Activated B cell treated with CpG ODN at 0.5 μM for 24 hours (primary cell): ENCODE data around the gene IRF1. TPM values are rescaled to one million over a fixed set of nuclear protein-coding genes. Genes with fewer than 3 reads are reported as not detected.

Source experiments
- ATAC-seq: fragments of 200-7000 bp; cut with Tn5 transposase; one replicate; pipeline ENCODE4 v1.10.0; 2021; ENCODE audit warnings: low read depth, mild to moderate bottlenecking, moderate library complexity
- CTCF ChIA-PET: fragments of 350-600 bp; sonication (Branson Sonifier 250); formaldehyde crosslinking; loops from one replicate; lab custom pipeline; 2021; ENCODE audit warnings: antibody characterized with exemption; lab: Charles Lee
- POLR2A ChIA-PET: fragments of 350-600 bp; sonication (Branson Sonifier 250); formaldehyde crosslinking; loops from one replicate; lab custom pipeline; 2021; ENCODE audit warnings: antibody characterized with exemption; lab: Charles Lee
- DNase-seq: peaks from one replicate; pipeline ENCODE4 v3.0.0; 2022
- H3K27ac Mint-ChIP-seq: one replicate; pipeline ENCODE4 v1.8.0; 2020; ENCODE audit warnings: mixed read lengths
- H3K27me3 Mint-ChIP-seq: one replicate; pipeline ENCODE4 v1.8.0; 2021; ENCODE audit warnings: mixed read lengths
- H3K36me3 Mint-ChIP-seq: one replicate; pipeline ENCODE4 v1.8.0; 2021; ENCODE audit warnings: low read depth, mixed read lengths
- H3K4me1 Mint-ChIP-seq: one replicate; pipeline ENCODE4 v1.8.0; 2021; ENCODE audit warnings: mixed read lengths
- H3K4me3 Mint-ChIP-seq: one replicate; pipeline ENCODE4 v1.8.0; 2020; ENCODE audit warnings: mild to moderate bottlenecking, mixed read lengths
- H3K9me3 Mint-ChIP-seq: one replicate; pipeline ENCODE4 v1.8.0; 2020; ENCODE audit warnings: mixed read lengths
- intact Hi-C: fragments of 100-400 bp; cut with micrococcal nuclease; formaldehyde crosslinking; loops from one replicate; pipeline ENCODE4 v1.15.1; 2024
- total RNA-seq: library from RNA; stranded (reverse); gene quantifications from 2 replicates; pipeline ENCODE4 v1.2.3, GENCODE V29; 2022
- TF ChIP-seq, protein P1 (sequence below): fragments of 200-600 bp; IDR thresholded peaks from one replicate; pipeline ENCODE4 v1.8.0; 2022; ENCODE audit warnings: antibody characterized with exemption, mild to moderate bottlenecking

IRF1 gene
- total RNA-seq, 1 donor from 2014 or later: 134 TPM

DNA sequence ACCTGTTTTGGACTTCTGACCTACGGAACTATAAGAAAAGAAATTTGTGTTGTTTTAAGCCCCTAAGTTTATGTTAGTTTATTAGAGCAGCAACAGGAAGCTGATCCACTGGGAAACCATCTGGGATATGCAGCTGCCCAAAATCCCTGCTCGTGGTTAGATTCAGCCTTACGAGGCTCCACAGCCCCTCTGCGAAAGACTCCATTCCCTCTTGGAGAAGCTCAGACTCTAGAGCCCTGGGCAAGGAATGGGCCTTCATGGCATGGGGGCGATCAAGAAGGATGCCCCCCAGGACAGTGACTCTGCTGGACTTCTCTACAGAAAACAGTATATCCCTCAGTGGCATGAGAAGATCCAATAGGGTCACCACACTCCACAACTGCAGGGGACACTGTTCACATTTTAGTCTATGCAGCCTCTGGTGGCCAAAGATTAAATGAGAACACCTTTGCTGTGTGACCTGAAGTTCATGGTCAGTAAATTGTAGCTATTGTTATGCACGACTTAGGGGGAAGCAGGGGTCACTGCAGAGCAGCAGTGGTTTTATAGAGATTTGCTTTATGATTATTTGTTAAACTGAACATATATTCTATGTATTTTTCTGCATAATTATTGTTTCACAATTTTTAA is 21.1 kb downstream of the IRF1 start:
- DNase-seq: no peak
- CTCF ChIA-PET: interaction anchor here (0.9 to 1.4 kb wide), 3 partner anchors 19 to 54 kb away, joined by 3 to 4 read pairs (median 3); no protein-coding TSS in a partner anchor

DNA sequence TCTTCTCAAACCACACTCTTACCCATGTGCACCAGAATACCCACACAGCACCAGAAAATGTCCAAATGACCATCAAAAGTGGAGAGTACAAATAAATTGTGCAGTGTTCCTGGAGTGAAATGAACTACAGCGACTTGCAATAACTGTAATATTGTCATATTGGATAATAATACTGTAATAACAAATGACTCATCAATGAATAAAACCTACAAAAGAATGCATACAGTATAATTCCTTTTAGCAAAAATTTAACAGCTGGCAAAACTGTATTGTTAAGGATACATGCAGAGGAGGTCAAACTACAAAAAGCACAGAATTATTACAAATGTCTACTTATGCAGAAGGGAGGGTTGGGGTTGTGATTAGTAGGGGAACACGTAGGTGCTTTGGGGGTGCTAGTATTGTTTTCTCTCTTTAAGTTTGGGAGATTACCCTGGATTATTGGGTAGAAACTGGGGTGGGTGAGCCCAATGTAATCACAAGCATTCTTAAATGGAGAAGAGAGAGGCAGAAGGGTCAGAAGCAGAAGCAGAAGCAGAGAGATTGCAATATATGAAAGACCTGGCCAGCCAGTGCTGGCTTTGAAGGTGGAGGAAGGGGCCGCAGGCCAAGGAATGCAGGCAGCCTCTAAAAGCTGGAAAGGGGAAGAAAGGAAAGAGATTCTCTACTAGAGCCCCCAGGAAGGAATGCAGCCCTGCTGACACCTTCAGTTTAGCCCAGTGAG is 21.8 kb downstream of the IRF1 start:
- Mint-ChIP-seq H3K4me3 (no peak overlapping the region), H3K4me1 (peaks cover 90% of the 10 kb centered on the region), H3K36me3 (peaks cover 10% of the 10 kb centered on the region), H3K9me3 (no peaks in the 10 kb centered on the region), H3K27ac (peak overlapping the region; percentile 62), H3K27me3 (no peaks in the 10 kb centered on the region)
- POLR2A ChIA-PET: interaction anchor here (0.8 to 7.2 kb wide), 8 partner anchors 9 to 48 kb away, joined by 3 to 164 read pairs (median 5); partner anchors contain the start of gene IRF1
- intact Hi-C loops: loop anchor here (5.0 kb wide), 1 partner anchor 33 kb away; no protein-coding TSS in a partner anchor
- no peak for ATAC-seq
- no peak for DNase-seq
- TF ChIP-seq, protein P1, sequence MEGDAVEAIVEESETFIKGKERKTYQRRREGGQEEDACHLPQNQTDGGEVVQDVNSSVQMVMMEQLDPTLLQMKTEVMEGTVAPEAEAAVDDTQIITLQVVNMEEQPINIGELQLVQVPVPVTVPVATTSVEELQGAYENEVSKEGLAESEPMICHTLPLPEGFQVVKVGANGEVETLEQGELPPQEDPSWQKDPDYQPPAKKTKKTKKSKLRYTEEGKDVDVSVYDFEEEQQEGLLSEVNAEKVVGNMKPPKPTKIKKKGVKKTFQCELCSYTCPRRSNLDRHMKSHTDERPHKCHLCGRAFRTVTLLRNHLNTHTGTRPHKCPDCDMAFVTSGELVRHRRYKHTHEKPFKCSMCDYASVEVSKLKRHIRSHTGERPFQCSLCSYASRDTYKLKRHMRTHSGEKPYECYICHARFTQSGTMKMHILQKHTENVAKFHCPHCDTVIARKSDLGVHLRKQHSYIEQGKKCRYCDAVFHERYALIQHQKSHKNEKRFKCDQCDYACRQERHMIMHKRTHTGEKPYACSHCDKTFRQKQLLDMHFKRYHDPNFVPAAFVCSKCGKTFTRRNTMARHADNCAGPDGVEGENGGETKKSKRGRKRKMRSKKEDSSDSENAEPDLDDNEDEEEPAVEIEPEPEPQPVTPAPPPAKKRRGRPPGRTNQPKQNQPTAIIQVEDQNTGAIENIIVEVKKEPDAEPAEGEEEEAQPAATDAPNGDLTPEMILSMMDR: no peak
- CTCF ChIA-PET: interaction anchor here (0.9 to 1.4 kb wide), 2 partner anchors 19 to 54 kb away, joined by 3 to 4 read pairs; no protein-coding TSS in a partner anchor

More for the DNA sequence above, 21.1 kb downstream of the IRF1 start:
- Mint-ChIP-seq H3K27ac (peak overlapping the region; percentile 62), H3K9me3 (no peaks in the 10 kb centered on the region), H3K36me3 (peaks cover 10% of the 10 kb centered on the region), H3K4me3 (no peak overlapping the region), H3K27me3 (no peaks in the 10 kb centered on the region), H3K4me1 (peaks cover 86% of the 10 kb centered on the region)
- intact Hi-C loops: loop anchor here (5.0 kb wide), 1 partner anchor 33 kb away; no protein-coding TSS in a partner anchor
- ATAC-seq: no peak
- POLR2A ChIA-PET: interaction anchor here (0.8 to 7.2 kb wide), 8 partner anchors 10 to 59 kb away, joined by 3 to 164 read pairs (median 4); partner anchors contain the start of gene IRF1
- TF ChIP-seq, protein P1: no peak

DNA sequence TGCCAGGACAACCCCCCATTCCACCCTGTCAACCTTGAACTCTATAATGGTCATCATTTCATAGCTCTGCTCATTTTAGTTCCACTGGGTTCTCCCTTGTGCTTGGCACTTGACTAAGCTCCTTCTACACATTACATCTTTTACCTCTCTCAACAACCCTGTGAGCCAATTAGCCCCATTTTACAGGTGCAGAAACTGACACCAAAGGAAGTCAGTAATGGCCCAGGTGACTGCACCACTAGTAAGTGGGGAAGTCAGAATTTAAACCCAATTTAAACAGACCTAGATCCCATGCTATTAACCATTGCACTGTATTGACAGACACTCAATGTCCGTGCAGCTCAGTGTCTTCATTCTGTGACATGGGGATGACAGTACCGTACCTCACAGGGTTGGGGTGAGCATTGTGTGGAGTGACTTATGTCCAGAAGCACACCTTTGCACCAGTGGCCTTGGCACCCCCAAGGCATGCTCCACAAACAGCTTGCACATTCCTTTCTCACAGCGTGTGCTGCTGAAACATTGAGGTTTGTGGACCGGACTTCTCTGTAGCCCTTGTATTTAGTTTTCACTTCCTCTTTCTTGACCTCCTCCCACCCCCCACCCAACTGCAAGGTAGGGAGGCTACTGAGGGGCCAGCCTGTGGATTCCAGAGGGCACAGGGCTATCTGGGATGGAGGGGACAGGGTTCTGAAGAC is 23.1 kb downstream of the IRF1 start:
- Mint-ChIP-seq H3K4me3 (peak overlapping the region; percentile 19), H3K27me3 (no peaks in the 10 kb centered on the region), H3K4me1 (peaks cover 91% of the 10 kb centered on the region), H3K27ac (peak overlapping the region; percentile 54), H3K36me3 (peaks cover 14% of the 10 kb centered on the region), H3K9me3 (no peaks in the 10 kb centered on the region)
- TF ChIP-seq, protein P1: no peak
- POLR2A ChIA-PET: interaction anchor here (1.0 to 7.2 kb wide), 17 partner anchors 10 to 56 kb away, joined by 3 to 164 read pairs (median 10); partner anchors contain the start of gene IRF1
- intact Hi-C loops: loop anchor here (2.0 to 5.0 kb wide), 2 partner anchors 35 to 47 kb away; no protein-coding TSS in a partner anchor
- ATAC-seq (peak; percentile 5), DNase-seq (no peak)
- CTCF ChIA-PET: interaction anchor here (0.8 to 3.2 kb wide), 9 partner anchors 10 to 47 kb away, joined by 3 to 17 read pairs (median 7); no protein-coding TSS in a partner anchor

DNA sequence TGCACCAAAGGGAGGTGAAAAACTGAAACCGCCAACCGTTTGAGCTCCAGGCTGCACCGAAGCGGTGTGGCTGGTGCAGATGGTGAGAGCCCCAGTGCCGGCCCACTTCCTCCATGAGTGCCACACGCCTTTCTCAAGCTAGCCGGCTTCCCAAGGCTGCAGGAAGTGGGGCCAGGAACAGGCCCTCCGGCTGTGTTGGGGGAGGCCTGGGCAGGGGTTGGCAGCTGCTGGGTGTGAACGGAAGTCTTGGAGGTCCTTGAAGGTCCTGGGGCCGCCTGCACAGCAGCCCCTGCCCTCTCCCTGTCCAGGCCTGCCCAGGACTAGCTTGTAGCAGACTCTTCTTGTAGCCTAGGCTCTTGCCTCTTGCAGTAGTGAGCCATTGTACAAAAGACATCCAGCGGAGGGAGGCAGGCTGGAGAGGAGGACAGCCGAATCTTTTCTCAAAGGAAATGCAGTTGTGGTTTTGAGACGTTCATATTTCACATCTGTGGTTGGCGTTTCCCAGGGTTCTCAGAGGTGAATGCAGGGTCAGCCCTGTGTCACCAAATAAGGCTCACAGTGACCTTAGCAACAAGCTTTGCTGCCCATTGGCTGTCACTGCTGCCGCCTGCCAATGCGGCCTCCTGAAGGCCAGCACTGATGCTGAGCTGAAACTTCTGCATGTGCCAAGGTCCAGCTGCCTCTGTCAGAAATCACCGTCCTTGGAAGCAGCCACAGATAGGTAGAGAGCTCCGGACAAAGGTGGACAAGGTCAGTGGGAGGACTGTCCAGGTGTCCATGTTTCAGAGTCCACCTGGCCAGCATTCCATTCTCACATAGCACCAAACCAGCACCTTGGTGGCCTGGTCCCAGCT is 23.9 kb downstream of the IRF1 start:
- CTCF ChIA-PET: interaction anchor here (0.7 to 3.2 kb wide), 12 partner anchors 8 to 46 kb away, joined by 3 to 17 read pairs (median 6); partner anchors contain the start of gene IRF1
- POLR2A ChIA-PET: interaction anchor here (1.0 to 7.2 kb wide), 18 partner anchors 9 to 56 kb away, joined by 3 to 164 read pairs (median 9); partner anchors contain the start of gene IRF1
- H3K36me3 Mint-ChIP-seq: peaks cover 14% of the 10 kb centered on the region
- DNase-seq (peak; percentile 44), ATAC-seq (peak; percentile 64)
- H3K9me3 Mint-ChIP-seq: no peaks in the 10 kb centered on the region
- peaks cover 92% of the 10 kb centered on the region for H3K4me1 Mint-ChIP-seq
- TF ChIP-seq, protein P1: no peak
- intact Hi-C loops: loop anchor here (1.0 to 5.0 kb wide), 4 partner anchors 8 to 46 kb away; no protein-coding TSS in a partner anchor
- H3K4me3 Mint-ChIP-seq: peak overlapping the region; percentile 55
- H3K27me3 Mint-ChIP-seq: no peaks in the 10 kb centered on the region
- peak overlapping the region; percentile 54 for H3K27ac Mint-ChIP-seq
